ENCODE data around the gene AGXT2.

Gene AGXT2

GRCh38 chr5:35092703-35093102, 45.0 kb upstream of the AGXT2 start:
- TF ChIP-seq PPARA (CRISPR knock-in tag; IDR thresholded peaks at IDR 0.05; ENCODE audit: borderline replicate concordance) (no peak), ZNF8 (CRISPR knock-in tag; IDR thresholded peaks at IDR 0.05) (no peak), ZNF565 (CRISPR knock-in tag; conservative IDR thresholded peaks at IDR 0.05; ENCODE audit: low read depth) (no peak), ESRRG (CRISPR knock-in tag; IDR thresholded peaks at IDR 0.05) (no peak), BACH2 (CRISPR knock-in tag; IDR thresholded peaks at IDR 0.05; ENCODE audit: borderline replicate concordance) (no peak), ARNTL (CRISPR knock-in tag; IDR thresholded peaks at IDR 0.05; ENCODE audit: borderline replicate concordance, low read depth) (no peak), ZNF70 (CRISPR knock-in tag; IDR thresholded peaks at IDR 0.05) (no peak), ZC3H10 (CRISPR knock-in tag; IDR thresholded peaks at IDR 0.05) (no peak), GLIS3 (CRISPR knock-in tag; IDR thresholded peaks at IDR 0.05) (no peak)
- ATAC-seq: no peak

GRCh38 chr5:35091704-35092103, 44.0 kb upstream of the AGXT2 start:
- no peak for ATAC-seq

GRCh38 chr5:35089334-35090314, 41.9 kb upstream of the AGXT2 start:
- TF ChIP-seq TCF4 (CRISPR knock-in tag; IDR thresholded peaks at IDR 0.05; ENCODE audit: borderline replicate concordance) (no peak), CSDC2 (CRISPR knock-in tag; IDR thresholded peaks at IDR 0.05) (no peak), RARB (CRISPR knock-in tag; IDR thresholded peaks at IDR 0.05) (no peak), GLIS3 (CRISPR knock-in tag; IDR thresholded peaks at IDR 0.05) (no peak), CSRNP3 (CRISPR knock-in tag; IDR thresholded peaks at IDR 0.05) (no peak), ZNF70 (CRISPR knock-in tag; IDR thresholded peaks at IDR 0.05) (no peak), CREB5 (CRISPR knock-in tag; IDR thresholded peaks at IDR 0.05; ENCODE audit: low read depth) (no peak), POU6F1 (CRISPR knock-in tag; IDR thresholded peaks at IDR 0.05; ENCODE audit: borderline replicate concordance, low read depth) (no peak), ZNF565 (CRISPR knock-in tag; conservative IDR thresholded peaks at IDR 0.05; ENCODE audit: low read depth) (no peak), ZNF8 (CRISPR knock-in tag; IDR thresholded peaks at IDR 0.05) (no peak)
- peak; percentile 90 for ATAC-seq

More at GRCh38 chr5:35091704-35092103, 44.0 kb upstream of the AGXT2 start:
- TF ChIP-seq CSRNP3 (CRISPR knock-in tag; IDR thresholded peaks at IDR 0.05) (no peak), PATZ1 (CRISPR knock-in tag; IDR thresholded peaks at IDR 0.05; ENCODE audit: borderline replicate concordance) (no peak), ZNF565 (CRISPR knock-in tag; conservative IDR thresholded peaks at IDR 0.05; ENCODE audit: low read depth) (no peak), ZNF70 (CRISPR knock-in tag; IDR thresholded peaks at IDR 0.05) (no peak)

GRCh38 chr5:35087991-35088390, 40.2 kb upstream of the AGXT2 start:
- ATAC-seq: peak; percentile 60
- TF ChIP-seq POU6F1 (CRISPR knock-in tag; IDR thresholded peaks at IDR 0.05; ENCODE audit: borderline replicate concordance, low read depth): no peak
- no peak for TF ChIP-seq BACH2 (CRISPR knock-in tag; IDR thresholded peaks at IDR 0.05; ENCODE audit: borderline replicate concordance)
- no peak for TF ChIP-seq CSRNP3 (CRISPR knock-in tag; IDR thresholded peaks at IDR 0.05)
- no peak for TF ChIP-seq RARB (CRISPR knock-in tag; IDR thresholded peaks at IDR 0.05)
- no peak for TF ChIP-seq GLIS3 (CRISPR knock-in tag; IDR thresholded peaks at IDR 0.05)
- TF ChIP-seq ARNTL (CRISPR knock-in tag; IDR thresholded peaks at IDR 0.05; ENCODE audit: borderline replicate concordance, low read depth): no peak
- no peak for TF ChIP-seq TOX (CRISPR knock-in tag; IDR thresholded peaks at IDR 0.05; ENCODE audit: borderline replicate concordance)
- no peak for TF ChIP-seq ZNF565 (CRISPR knock-in tag; conservative IDR thresholded peaks at IDR 0.05; ENCODE audit: low read depth)
- TF ChIP-seq ZNF8 (CRISPR knock-in tag; IDR thresholded peaks at IDR 0.05): no peak
- no peak for TF ChIP-seq ZFP30 (CRISPR knock-in tag; IDR thresholded peaks at IDR 0.05)
- TF ChIP-seq ISL1 (CRISPR knock-in tag; IDR thresholded peaks at IDR 0.05): no peak
- TF ChIP-seq ZNF70 (CRISPR knock-in tag; IDR thresholded peaks at IDR 0.05): no peak
- no peak for TF ChIP-seq ZC3H10 (CRISPR knock-in tag; IDR thresholded peaks at IDR 0.05)
